ENCODE measurements around the gene TMCC1. TPM values are rescaled to one million over a fixed set of nuclear protein-coding genes. Genes with fewer than 3 reads are reported as not detected.
"Not testable (repeated sequence)": the region's sequence is repeated elsewhere in the genome, so short reads cannot be mapped to it uniquely, and the experiment has no call there.

TMCC1 gene
- polyA plus RNA-seq, 5 donors: 22.1 to 28.1 (median 26.2) TPM

GRCh38 chr3:129836381-129837064 is 57.0 kb downstream of the TMCC1 start:
- no peak for DNase-seq

GRCh38 chr3:129835198-129835597 is 58.3 kb downstream of the TMCC1 start:
- no peak for DNase-seq

GRCh38 chr3:129834580-129834979 is 58.9 kb downstream of the TMCC1 start:
- DNase-seq: no peak

GRCh38 chr3:129831942-129832341 is 61.6 kb downstream of the TMCC1 start:
- not testable (repeated sequence) for DNase-seq

- DNase-seq: no peak
These were observed 62.0 kb downstream of the TMCC1 start for GRCh38 chr3:129831503-129831902.

- DNase-seq: peak; percentile 58 to 59
These were observed 63.9 kb downstream of the TMCC1 start for GRCh38 chr3:129829640-129830039.

- no peak for DNase-seq
These were observed 65.7 kb downstream of the TMCC1 start for GRCh38 chr3:129827765-129828164.

GRCh38 chr3:129824926-129825541 is 68.5 kb downstream of the TMCC1 start:
- peak; percentile 21 to 24 for DNase-seq

GRCh38 chr3:129822679-129823078 is 70.8 kb downstream of the TMCC1 start:
- no peak for DNase-seq

GRCh38 chr3:129822241-129822640 is 71.3 kb downstream of the TMCC1 start:
- DNase-seq: no peak

- DNase-seq: no peak
These were observed 72.9 kb downstream of the TMCC1 start for GRCh38 chr3:129820587-129820986.

GRCh38 chr3:129812589-129812988 is 80.9 kb downstream of the TMCC1 start:
- no peak for DNase-seq

GRCh38 chr3:129809297-129809696 is 84.2 kb downstream of the TMCC1 start:
- DNase-seq: no peak

GRCh38 chr3:129796146-129796545 is 97.4 kb downstream of the TMCC1 start:
- no peak for DNase-seq

GRCh38 chr3:129795186-129796010 is 98.1 kb downstream of the TMCC1 start:
- DNase-seq: no peak

GRCh38 chr3:129794311-129795185 is 99.0 kb downstream of the TMCC1 start:
- peak; percentile 66 to 72 for DNase-seq

- DNase-seq: no peak
These were observed 99.6 kb downstream of the TMCC1 start for GRCh38 chr3:129793942-129794310.

- DNase-seq: no peak
These were observed 100.2 kb downstream of the TMCC1 start for GRCh38 chr3:129793319-129793718.

- DNase-seq: no peak
These were observed 110.0 kb downstream of the TMCC1 start for GRCh38 chr3:129783470-129783869.

GRCh38 chr3:129778871-129779270 is 114.6 kb downstream of the TMCC1 start:
- DNase-seq: no peak

GRCh38 chr3:129777806-129778205 is 115.7 kb downstream of the TMCC1 start:
- no peak for DNase-seq

GRCh38 chr3:129775870-129776269 is 117.6 kb downstream of the TMCC1 start:
- DNase-seq: no peak
